HepG2 (cell line): ENCODE results near the gene IL17F. TPM values are rescaled to one million over a fixed set of nuclear protein-coding genes. Genes with fewer than 3 reads are reported as not detected.
A peak's percentile ranks its signal among the peaks of the same experiment; 100 is the strongest.

Experiments
- ATAC-seq: fragments of 200-7000 bp; cut with Tn5 transposase; 3 replicates; pipeline ENCODE4 v1.9.1; 2020; ENCODE audit warnings: mild to moderate bottlenecking, moderate library complexity
- BruUV-seq: library from RNA; stranded (reverse); fragments of 400-500 nt; replicated peaks from 2 replicates; lab custom pipeline; 2021; lab: Mats Ljungman, UMichigan
- CTCF ChIA-PET: fragments of 300-600 bp; formaldehyde crosslinking; extraction: SDS; loops from one replicate; lab custom pipeline; 2021; ENCODE audit warnings: low total read pairs, inconsistent platforms, low intra/inter-chr PET ratio; lab: Yijun Ruan, JAX
- POLR2A ChIA-PET: fragments of 350-600 bp; sonication (Branson Sonifier 250); formaldehyde crosslinking; loops from one replicate; lab custom pipeline; 2020; ENCODE audit warnings: antibody characterized with exemption, inconsistent platforms; lab: Yijun Ruan, JAX
- DNase-seq: peaks from one replicate; pipeline ENCODE4 v3.0.0-alpha.2; 2015; ENCODE audit warnings: low spot score
- FAIRE-seq: peaks from 3 replicates; lab custom pipeline; 2011; peaks lifted over from hg19 to GRCh38; lab: Jason Lieb, UNC
- H2AFZ ChIP-seq: one replicate; pipeline ENCODE4 v1.6.1; 2011; ENCODE audit warnings: low read length, inconsistent platforms
- H3K27ac ChIP-seq: fragments of 300-600 bp; 3 replicates; pipeline ENCODE4 v1.8.0; 2011; ENCODE audit warnings: mixed run types, mild to moderate bottlenecking, mixed read lengths, low read length, inconsistent platforms; ENCODE audit not compliant: insufficient read depth; ENCODE audit errors: extremely low read length
- H3K27me3 ChIP-seq, 2 experiments: fragments of 200-600 bp in 1 of 2; 2 replicates in 1 of 2; 3 replicates in 1 of 2; pipeline versions ENCODE4 v1.6.0 to v1.8.0; 2011; ENCODE audit warnings: low read length in 2 of 2, mild to moderate bottlenecking in 2 of 2, moderate library complexity in 2 of 2, inconsistent platforms in 1 of 2; ENCODE audit not compliant: insufficient read depth in 2 of 2, control insufficient read depth in 1 of 2
- H3K36me3 ChIP-seq, 2 experiments: fragments of 200-600 bp in 1 of 2; replicated peaks in 1 of 2; 2 replicates in 1 of 2; 3 replicates in 1 of 2; pipeline versions ENCODE4 v1.5.1 to v1.8.0; 2011; ENCODE audit warnings: low read length in 2 of 2, inconsistent platforms in 1 of 2; ENCODE audit not compliant: insufficient read depth in 2 of 2, control insufficient read depth in 1 of 2
- H3K4me1 ChIP-seq: 2 replicates; pipeline ENCODE4 v1.5.1; 2012; ENCODE audit warnings: low read length, inconsistent platforms; ENCODE audit not compliant: insufficient read depth
- H3K4me2 ChIP-seq: 2 replicates; pipeline ENCODE4 v1.6.0; 2011; ENCODE audit warnings: low read depth, low read length, inconsistent platforms
- H3K4me3 ChIP-seq, 3 experiments: fragments of 200-600 bp in 1 of 3; sonication (generic), shearing (Covaris generic) in 1 of 3; replicated peaks in 1 of 3; 2 replicates each; pipeline ENCODE4 v1.5.1; 2011 to 2016; ENCODE audit warnings: low read length in 3 of 3, inconsistent platforms in 2 of 3, low read depth in 2 of 3, mild to moderate bottlenecking in 2 of 3, control low read depth in 1 of 3, mixed read lengths in 1 of 3; ENCODE audit not compliant: insufficient read depth in 1 of 3
- H3K79me2 ChIP-seq: one replicate; pipeline ENCODE4 v1.6.1; 2011; ENCODE audit warnings: low read length, inconsistent platforms; ENCODE audit not compliant: insufficient read depth
- H3K9ac ChIP-seq: 2 replicates; pipeline ENCODE4 v1.6.0; 2011; ENCODE audit warnings: mild to moderate bottlenecking, low read depth, low read length, inconsistent platforms; ENCODE audit not compliant: insufficient read depth
- H3K9me3 ChIP-seq: 2 replicates; pipeline ENCODE4 v1.5.1; 2012; ENCODE audit warnings: mild to moderate bottlenecking, low read length
- H4K20me1 ChIP-seq: 2 replicates; pipeline ENCODE4 v1.6.0; 2011; ENCODE audit warnings: inconsistent platforms, mild to moderate bottlenecking, low read length, moderate library complexity; ENCODE audit not compliant: insufficient read depth
- NFE2L2 ChIP-seq: fragments of 150-350 bp; IDR thresholded peaks from 2 replicates; pipeline ENCODE4 v1.6.1; 2014; ENCODE audit warnings: low read length
- ZNF160 ChIP-seq: sonication (generic); formaldehyde crosslinking; IDR thresholded peaks from 2 replicates; pipeline ENCODE4 v1.8.0; 2022; ENCODE audit warnings: mild to moderate bottlenecking, inconsistent platforms, missing genetic modification reagents
- whole genome bisulfite sequencing: methylation state at CpG from one replicate; pipeline ENCODE4 v1.1.6; 2017; ENCODE audit warnings: low lambda C conversion rate; 5-methylcytosine and 5-hydroxymethylcytosine counted together
- in situ Hi-C: cut with HindIII; loops from 2 replicates; pipeline ENCODE4 v1.10.0; 2017; ENCODE audit warnings: low pct_unique_long_range_greater_than_20kb; ENCODE audit not compliant: extremely low pct_ligation_motif_present
- intact Hi-C: fragments of 100-400 bp; cut with micrococcal nuclease; formaldehyde crosslinking; loops from one replicate; pipeline ENCODE4 v1.10.0; 2022; ENCODE audit not compliant: unreplicated experiment
- polyA plus RNA-seq, 8 experiments: library from polyadenylated mRNA; depleted of rRNA in 3 of 8; stranded (reverse) in 7 of 8; unstranded in 1 of 8; fragments of >200 nt; fragmentation: Illumina TruSeq in 4 of 8; extraction: Trizol in 4 of 8; gene quantifications; 2 replicates each; pipeline versions ENCODE4 v1.2.1 to v1.2.3, GENCODE V29; 2011 to 2016; ENCODE audit warnings: low read depth in 4 of 8, missing spikeins in 1 of 8, mixed read lengths in 1 of 8; ENCODE audit not compliant: insufficient read depth in 1 of 8
- total RNA-seq, 5 experiments: library from RNA; depleted of rRNA; stranded (reverse); fragments of >200 nt; fragmentation: Illumina TruSeq; extraction: Trizol; gene quantifications; 2 replicates each; pipeline ENCODE4 v1.2.3, GENCODE V29; 2016; ENCODE audit warnings: low read depth in 1 of 5

Gene IL17F
- total and polyA plus RNA-seq, 2 of the 13 experiments (the other 11 are each of a cell fraction or from before 2014, with no cell fraction given), result not detected

DNA sequence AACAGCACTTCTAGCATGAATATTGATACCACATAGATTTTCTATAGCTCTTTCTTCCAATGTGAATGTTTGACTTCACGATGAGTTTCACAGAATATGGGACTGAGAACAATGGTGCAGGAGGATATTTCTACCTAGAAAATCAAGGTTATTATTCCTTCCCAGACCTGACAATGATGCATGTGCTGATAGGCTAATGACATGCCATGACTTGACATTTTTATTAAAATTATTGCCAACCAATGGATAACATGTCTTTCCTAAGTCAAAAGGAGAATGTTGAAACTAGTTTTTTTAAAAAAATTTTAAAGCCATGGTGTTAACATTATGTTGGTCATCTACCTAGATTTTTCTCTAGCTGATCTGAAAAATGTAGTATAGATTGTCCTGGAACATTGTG is 57.2 kb downstream of the IL17F start:
- Histone ChIP-seq H3K36me3 (no peaks in the 10 kb centered on the region), H3K9ac (no peak overlapping the region), H4K20me1 (no peaks in the 10 kb centered on the region), H3K27me3 (peaks cover 1 to 15% of the 10 kb centered on the region in 2 experiments; a peak in 3 of 5 replicates), H3K4me3 (no peak overlapping the region), H3K4me2 (no peak overlapping the region), H2AFZ (no peak overlapping the region), H3K4me1 (peaks cover 5% of the 10 kb centered on the region), H3K9me3 (no peaks in the 10 kb centered on the region), H3K27ac (no peak overlapping the region), H3K79me2 (no peaks in the 10 kb centered on the region)
- no peak for TF ChIP-seq ZNF160 (CRISPR knock-in tag)
- peak; percentile 87 for TF ChIP-seq NFE2L2
- DNase-seq (no peak), ATAC-seq (no peak), FAIRE-seq (no peak)
- BruUV-seq, result no TSS peak
- in situ Hi-C loops, result no loop called here
- CTCF ChIA-PET, result no interaction called here
- WGBS, result 0% methylated on average over 1 of the region's 1 CpG
- intact Hi-C loops, result no loop called here
- POLR2A ChIA-PET, result no interaction called here

Other genes starting within 250 kb of the IL17F start
- gene PKHD1, start 156.9 kb downstream of the IL17F start, total RNA-seq (2016; rRNA removed; fragmentation: Illumina TruSeq; extraction: Trizol), result 0.10 and 0.13 TPM in 2 replicates
- 0.01 TPM in 2 replicates for gene PKHD1, start 156.9 kb downstream of the IL17F start, polyA plus RNA-seq (2011; rRNA removed)
- not detected in 2 replicates for gene IL17A, start 58.1 kb downstream of the IL17F start, total RNA-seq (2016; rRNA removed; fragmentation: Illumina TruSeq; extraction: Trizol)
- not detected in 2 replicates for gene IL17A, start 58.1 kb downstream of the IL17F start, polyA plus RNA-seq (2011; rRNA removed)
- gene MCM3, start 40.2 kb upstream of the IL17F start, total RNA-seq (2016; rRNA removed; fragmentation: Illumina TruSeq; extraction: Trizol), result 288 and 336 TPM in 2 replicates
- gene MCM3, start 40.2 kb upstream of the IL17F start, polyA plus RNA-seq (2011; rRNA removed), result 110 and 164 TPM in 2 replicates
- 26.2 and 37.7 TPM in 2 replicates for gene PAQR8, start 117.7 kb upstream of the IL17F start, total RNA-seq (2016; rRNA removed; fragmentation: Illumina TruSeq; extraction: Trizol)
- 36.5 and 50.7 TPM in 2 replicates for gene PAQR8, start 117.7 kb upstream of the IL17F start, polyA plus RNA-seq (2011; rRNA removed)
- gene EFHC1, start 175.8 kb upstream of the IL17F start, total RNA-seq (2016; rRNA removed; fragmentation: Illumina TruSeq; extraction: Trizol), result 18.6 and 23.4 TPM in 2 replicates
- 23.5 and 29.5 TPM in 2 replicates for gene EFHC1, start 175.8 kb upstream of the IL17F start, polyA plus RNA-seq (2011; rRNA removed)